ENCODE data around the gene EGR1. TPM values are rescaled to one million over a fixed set of nuclear protein-coding genes. Genes with fewer than 3 reads are reported as not detected.

The EGR1 gene
- 10 to 100 TPM in 1 of 2 experiments, 1 to 10 TPM in 1; 8.9 to 10.1 TPM for total RNA-seq

GRCh38 chr5:138465261-138466124 is at the start of gene EGR1:
EGR1 (plus strand) TSS chr5:138465479; CDS start chr5:138465762, 283 bp downstream.
- peak; percentile 56 for ATAC-seq
- DNase-seq, result peak; percentile 96
- H3K27me3 Mint-ChIP-seq (ENCODE audit: low read depth), result peaks cover 20% of the 10 kb centered on the region
- CTCF ChIA-PET, result interaction anchor here (0.7 to 4.2 kb wide), 18 partner anchors 8 to 287 kb away, joined by 3 to 34 read pairs (median 6); partner anchors contain the start of genes BRD8, ETF1, HSPA9 and KDM3B
- H3K9me3 Mint-ChIP-seq (ENCODE audit: insufficient read depth), result no peaks in the 10 kb centered on the region
- peaks cover 6% of the 10 kb centered on the region for H3K36me3 Mint-ChIP-seq (ENCODE audit: low read depth)
- H3K4me1 Mint-ChIP-seq (ENCODE audit: low read depth), result peaks cover 27% of the 10 kb centered on the region
- POLR2A ChIA-PET, result interaction anchor here (0.5 to 3.3 kb wide), 29 partner anchors 8 to 912 kb away, joined by 3 to 32 read pairs (median 3); partner anchors contain the start of genes BRD8, CDC23, CDC25C and ETF1
- peak within 1 kb of the TSS; percentile 87 for H3K4me3 Mint-ChIP-seq
- peak within 1 kb of the TSS; percentile 96 for H3K27ac Mint-ChIP-seq

DNA sequence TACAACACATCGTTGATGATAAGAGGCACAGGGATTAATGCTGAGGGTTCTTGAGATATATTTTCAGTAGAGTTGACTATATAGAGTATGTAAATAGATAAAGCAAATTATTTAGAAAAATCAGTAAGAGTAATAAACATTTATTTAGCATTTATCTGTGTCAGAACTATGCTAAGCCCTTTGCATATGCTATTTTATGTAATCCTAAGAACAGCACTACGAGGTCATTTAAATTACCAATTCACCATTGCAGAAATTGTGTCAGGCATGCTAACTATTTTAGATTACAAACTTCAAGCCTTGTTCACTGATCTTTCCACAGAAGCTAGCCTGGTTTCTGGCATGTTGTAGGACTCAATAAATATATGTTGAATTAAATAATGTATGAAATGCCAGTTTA is 46.8 kb upstream of the EGR1 start:
- POLR2A ChIA-PET, result no interaction called here

GRCh38 chr5:138425079-138425478 is 40.2 kb upstream of the EGR1 start:
- no peak for ATAC-seq
- Mint-ChIP-seq H3K27ac (peak overlapping the region; percentile 10), H3K27me3 (ENCODE audit: low read depth) (no peaks in the 10 kb centered on the region), H3K9me3 (ENCODE audit: insufficient read depth) (no peaks in the 10 kb centered on the region), H3K36me3 (ENCODE audit: low read depth) (peaks cover 63% of the 10 kb centered on the region), H3K4me3 (no peak overlapping the region), H3K4me1 (ENCODE audit: low read depth) (no peaks in the 10 kb centered on the region)
- DNase-seq, result no peak
- ChIA-PET POLR2A (interaction anchor here (1.1 kb wide), 1 partner anchor 219 kb away, joined by 3 read pairs; no protein-coding TSS in a partner anchor), CTCF (interaction anchor here (1.0 to 1.2 kb wide), 2 partner anchors 23 to 25 kb away, joined by 4 to 5 read pairs; no protein-coding TSS in a partner anchor)

More for the DNA sequence above, 46.8 kb upstream of the EGR1 start:
- CTCF ChIA-PET, result interaction anchor here (1.0 kb wide), 1 partner anchor 239 kb away, joined by 3 read pairs; no protein-coding TSS in a partner anchor
- H3K4me1 Mint-ChIP-seq (ENCODE audit: low read depth), result peaks cover 8% of the 10 kb centered on the region
- ATAC-seq (no peak), DNase-seq (no peak)
- H3K36me3 Mint-ChIP-seq (ENCODE audit: low read depth), result peaks cover 52% of the 10 kb centered on the region
- no peak overlapping the region for H3K4me3 Mint-ChIP-seq
- H3K27ac Mint-ChIP-seq, result no peak overlapping the region
- H3K9me3 Mint-ChIP-seq (ENCODE audit: insufficient read depth), result no peaks in the 10 kb centered on the region
- no peaks in the 10 kb centered on the region for H3K27me3 Mint-ChIP-seq (ENCODE audit: low read depth)

GRCh38 chr5:138435943-138436342 is 29.3 kb upstream of the EGR1 start:
- POLR2A ChIA-PET, result no interaction called here
- Mint-ChIP-seq H3K27me3 (ENCODE audit: low read depth) (peaks cover 5% of the 10 kb centered on the region), H3K36me3 (ENCODE audit: low read depth) (peaks cover 38% of the 10 kb centered on the region), H3K9me3 (ENCODE audit: insufficient read depth) (no peaks in the 10 kb centered on the region), H3K4me1 (ENCODE audit: low read depth) (peaks cover 12% of the 10 kb centered on the region), H3K4me3 (no peak overlapping the region), H3K27ac (no peak overlapping the region)
- ATAC-seq (no peak), DNase-seq (no peak)
- CTCF ChIA-PET, result interaction anchor here (0.6 to 2.5 kb wide), 2 partner anchors 84 to 108 kb away, joined by 3 to 6 read pairs; no protein-coding TSS in a partner anchor

DNA sequence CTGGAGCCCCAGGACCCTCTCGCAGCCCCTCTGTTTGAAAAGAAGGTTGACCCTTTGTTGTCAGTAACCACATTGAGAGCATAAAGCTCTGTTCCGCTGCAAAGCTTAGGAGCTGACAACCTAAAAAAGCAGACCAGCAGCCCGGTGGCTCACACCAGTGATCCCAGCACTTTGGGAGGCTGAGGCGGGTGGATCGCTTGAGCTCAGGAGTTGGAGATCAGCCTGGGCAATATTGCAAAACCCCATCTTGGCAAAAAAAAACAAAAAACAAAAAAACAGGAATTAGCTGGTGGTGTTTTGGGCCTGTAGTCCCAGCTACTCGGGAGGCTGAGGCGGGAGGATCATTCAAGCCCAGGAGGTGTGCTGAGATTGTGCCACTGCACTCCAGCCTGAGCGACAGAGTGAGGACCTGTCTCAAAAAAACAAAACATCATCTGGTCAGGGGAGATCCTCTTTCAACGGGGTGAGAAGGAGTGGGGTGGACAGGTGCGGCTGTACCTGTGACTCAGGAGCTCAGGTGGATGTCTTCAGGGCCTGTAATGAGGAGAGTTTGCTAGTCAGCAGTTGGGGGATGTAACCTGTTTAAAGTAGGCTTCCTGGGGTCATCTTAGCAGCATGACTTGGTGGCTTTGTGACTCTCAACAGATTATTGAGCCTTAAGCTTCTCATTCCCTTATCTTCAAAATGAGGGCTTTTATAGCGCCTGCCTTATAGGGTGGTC is 27.1 kb upstream of the EGR1 start:
- H3K27ac Mint-ChIP-seq, result peak overlapping the region; percentile 6
- ATAC-seq (no peak), DNase-seq (no peak)
- peaks cover 5% of the 10 kb centered on the region for H3K27me3 Mint-ChIP-seq (ENCODE audit: low read depth)
- POLR2A ChIA-PET, result interaction anchor here (0.6 to 1.3 kb wide), 3 partner anchors 27 to 156 kb away, joined by 3 read pairs; partner anchors contain the start of gene EGR1
- H3K4me1 Mint-ChIP-seq (ENCODE audit: low read depth), result peaks cover 12% of the 10 kb centered on the region
- H3K9me3 Mint-ChIP-seq (ENCODE audit: insufficient read depth), result no peaks in the 10 kb centered on the region
- peak overlapping the region; percentile 71 for H3K4me3 Mint-ChIP-seq
- H3K36me3 Mint-ChIP-seq (ENCODE audit: low read depth), result peaks cover 26% of the 10 kb centered on the region
- CTCF ChIA-PET, result interaction anchor here (0.6 to 2.3 kb wide), 5 partner anchors 9 to 219 kb away, joined by 3 to 21 read pairs (median 6); partner anchors contain the start of gene KDM3B

GRCh38 chr5:138438724-138439476 is 26.4 kb upstream of the EGR1 start, which contains the start of gene REEP2:
REEP2 (plus strand) TSS chr5:138439057; CDS start chr5:138439209, 152 bp downstream.
- ChIA-PET CTCF (interaction anchor here (0.6 to 2.3 kb wide), 6 partner anchors 8 to 220 kb away, joined by 3 to 21 read pairs (median 5); partner anchors contain the start of genes EGR1 and KDM3B), POLR2A (interaction anchor here (0.6 to 1.3 kb wide), 2 partner anchors 26 to 87 kb away, joined by 3 read pairs; partner anchors contain the start of gene EGR1)
- peaks cover 12% of the 10 kb centered on the region for H3K4me1 Mint-ChIP-seq (ENCODE audit: low read depth)
- peaks cover 26% of the 10 kb centered on the region for H3K36me3 Mint-ChIP-seq (ENCODE audit: low read depth)
- H3K9me3 Mint-ChIP-seq (ENCODE audit: insufficient read depth), result no peaks in the 10 kb centered on the region
- H3K27ac Mint-ChIP-seq, result peak within 1 kb of the TSS; percentile 6
- H3K27me3 Mint-ChIP-seq (ENCODE audit: low read depth), result peaks cover 5% of the 10 kb centered on the region
- ATAC-seq (peak; percentile 90), DNase-seq (peak; percentile 60)
- peak within 1 kb of the TSS; percentile 71 for H3K4me3 Mint-ChIP-seq

GRCh38 chr5:138439477-138440158 is 25.7 kb upstream of the EGR1 start:
- ChIA-PET CTCF (interaction anchor here (0.8 to 2.3 kb wide), 2 partner anchors 10 to 25 kb away, joined by 3 to 21 read pairs; partner anchors contain the start of gene EGR1), POLR2A (no interaction called here)
- peaks cover 24% of the 10 kb centered on the region for H3K36me3 Mint-ChIP-seq (ENCODE audit: low read depth)
- H3K4me3 Mint-ChIP-seq, result peak overlapping the region; percentile 67
- H3K27ac Mint-ChIP-seq, result no peak overlapping the region
- ATAC-seq, result no peak
- no peak for DNase-seq
- H3K27me3 Mint-ChIP-seq (ENCODE audit: low read depth), result peaks cover 5% of the 10 kb centered on the region
- peaks cover 12% of the 10 kb centered on the region for H3K4me1 Mint-ChIP-seq (ENCODE audit: low read depth)
- no peaks in the 10 kb centered on the region for H3K9me3 Mint-ChIP-seq (ENCODE audit: insufficient read depth)

- DNase-seq (no peak), ATAC-seq (no peak)
- ChIA-PET POLR2A (no interaction called here), CTCF (no interaction called here)
- no peak overlapping the region for H3K27ac Mint-ChIP-seq
- H3K36me3 Mint-ChIP-seq (ENCODE audit: low read depth), result peaks cover 18% of the 10 kb centered on the region
- H3K27me3 Mint-ChIP-seq (ENCODE audit: low read depth), result peaks cover 5% of the 10 kb centered on the region
- no peaks in the 10 kb centered on the region for H3K9me3 Mint-ChIP-seq (ENCODE audit: insufficient read depth)
- peaks cover 12% of the 10 kb centered on the region for H3K4me1 Mint-ChIP-seq (ENCODE audit: low read depth)
- peak overlapping the region; percentile 31 for H3K4me3 Mint-ChIP-seq
Measured at GRCh38 chr5:138440159-138441073, 24.9 kb upstream of the EGR1 start.

- POLR2A ChIA-PET, result no interaction called here
- Mint-ChIP-seq H3K27me3 (ENCODE audit: low read depth) (peaks cover 5% of the 10 kb centered on the region), H3K27ac (no peak overlapping the region), H3K4me3 (no peak overlapping the region), H3K4me1 (ENCODE audit: low read depth) (peaks cover 12% of the 10 kb centered on the region), H3K9me3 (ENCODE audit: insufficient read depth) (no peaks in the 10 kb centered on the region), H3K36me3 (ENCODE audit: low read depth) (peaks cover 12% of the 10 kb centered on the region)
- ATAC-seq, result no peak
- CTCF ChIA-PET, result no interaction called here
- no peak for DNase-seq
Measured at GRCh38 chr5:138441221-138441620, 24.1 kb upstream of the EGR1 start.
